ENCODE data around the gene COQ5. TPM values are rescaled to one million over a fixed set of nuclear protein-coding genes. Genes with fewer than 3 reads are reported as not detected.

COQ5 gene
- total RNA-seq, 1 donor from 2014 or later = 24.1 TPM

- Histone ChIP-seq H3K9me3 (no peaks in the 10 kb centered on the region), H3K27ac (no peak overlapping the region), H3K36me3 (peaks cover 1% of the 10 kb centered on the region), H3K4me1 (peaks cover 20% of the 10 kb centered on the region), H3K27me3 (ENCODE audit: low read depth) (no peaks in the 10 kb centered on the region), H3K4me3 (no peak overlapping the region)
- DNase-seq = no peak
- TF ChIP-seq CTCF (IDR thresholded peaks at IDR 0.05) = no peak
- ATAC-seq = no peak
- intact Hi-C loops (cut with DNase I) = no loop called here
Observed at GRCh38 chr12:120472521-120472920, 56.4 kb downstream of the COQ5 start.

DNA sequence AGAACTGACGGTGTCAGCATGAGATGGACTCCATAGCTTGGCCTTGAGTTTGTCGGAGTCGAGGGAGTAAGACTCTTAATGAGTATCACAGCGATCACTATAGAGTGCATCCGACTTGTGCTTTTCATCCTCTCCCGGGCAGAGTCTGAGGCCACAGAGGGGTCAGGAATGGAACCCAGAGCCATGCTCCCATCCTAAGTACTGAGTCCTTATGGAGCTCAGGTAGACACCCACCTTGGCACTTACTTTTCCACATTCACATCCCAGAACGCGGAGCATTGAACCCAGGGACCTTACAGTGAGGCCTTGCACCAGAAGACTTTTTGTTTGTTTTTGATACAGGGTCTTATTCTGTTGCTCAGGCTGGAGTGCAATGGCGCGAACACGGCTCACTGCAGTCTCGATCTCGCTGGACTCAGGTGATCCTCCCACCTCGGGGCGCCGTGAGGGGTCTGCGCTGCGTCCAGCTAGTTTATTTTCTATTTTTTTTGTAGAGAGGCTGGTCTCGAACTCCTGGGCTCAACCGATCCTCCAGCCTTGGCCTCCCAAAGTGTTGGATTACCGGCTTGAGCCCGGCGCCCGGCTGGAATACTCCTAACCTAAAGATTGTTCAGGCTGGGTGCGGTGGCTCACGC, 58.7 kb downstream of the COQ5 start:
- Histone ChIP-seq H3K4me1 (peaks cover 36% of the 10 kb centered on the region), H3K27me3 (ENCODE audit: low read depth) (no peaks in the 10 kb centered on the region), H3K9me3 (no peaks in the 10 kb centered on the region), H3K36me3 (peaks cover 24% of the 10 kb centered on the region), H3K27ac (peak overlapping the region; percentile 94), H3K4me3 (peak overlapping the region; percentile 93)
- TF ChIP-seq CTCF (IDR thresholded peaks at IDR 0.05) = no peak
- peak in 1 of 2 donors; percentile 22 for ATAC-seq
- no peak for DNase-seq
- intact Hi-C loops (cut with DNase I) = no loop called here

GRCh38 chr12:120469450-120470149, 59.4 kb downstream of the COQ5 start, which contains the start of gene SRSF9:
SRSF9 (minus strand) TSS chr12:120469748; CDS start chr12:120469609, 139 bp downstream.
- Histone ChIP-seq H3K4me3 (peak within 1 kb of the TSS; percentile 93), H3K4me1 (peaks cover 36% of the 10 kb centered on the region), H3K9me3 (no peaks in the 10 kb centered on the region), H3K36me3 (peaks cover 31% of the 10 kb centered on the region), H3K27me3 (ENCODE audit: low read depth) (no peaks in the 10 kb centered on the region), H3K27ac (peak within 1 kb of the TSS; percentile 94)
- TF ChIP-seq CTCF (IDR thresholded peaks at IDR 0.05) = peak; percentile 92
- peak; percentile 97 for ATAC-seq
- intact Hi-C loops (cut with DNase I) = no loop called here
- DNase-seq = peak; percentile 97

GRCh38 chr12:120468821-120469449, 60.0 kb downstream of the COQ5 start:
- ATAC-seq (peak; percentile 38), DNase-seq (peak; percentile 57)
- Histone ChIP-seq H3K4me1 (peaks cover 36% of the 10 kb centered on the region), H3K36me3 (peaks cover 37% of the 10 kb centered on the region), H3K4me3 (peak overlapping the region; percentile 93), H3K27ac (peak overlapping the region; percentile 94), H3K27me3 (ENCODE audit: low read depth) (no peaks in the 10 kb centered on the region), H3K9me3 (no peaks in the 10 kb centered on the region)
- intact Hi-C loops (cut with DNase I) = no loop called here
- no peak for TF ChIP-seq CTCF (IDR thresholded peaks at IDR 0.05)

- DNase-seq (peak; percentile 58), ATAC-seq (peak; percentile 29 to 44)
- Histone ChIP-seq H3K36me3 (peaks cover 43% of the 10 kb centered on the region), H3K4me1 (peaks cover 36% of the 10 kb centered on the region), H3K4me3 (peak overlapping the region; percentile 93), H3K9me3 (no peaks in the 10 kb centered on the region), H3K27me3 (ENCODE audit: low read depth) (no peaks in the 10 kb centered on the region), H3K27ac (peak overlapping the region; percentile 94)
- TF ChIP-seq CTCF (IDR thresholded peaks at IDR 0.05) = no peak
- intact Hi-C loops (cut with DNase I) = no loop called here
Observed at GRCh38 chr12:120468325-120468820, 60.6 kb downstream of the COQ5 start.

Measured in lower lobe of right lung (tissue), 2 donors.